ENCODE measurements around the gene PAN3. TPM values are rescaled to one million over a fixed set of nuclear protein-coding genes. Genes with fewer than 3 reads are reported as not detected.

The PAN3 gene
- total and polyA plus RNA-seq, 2 of the 8 experiments (the other 6 are each of a cell fraction or from before 2014, with no cell fraction given), result 12.7 to 39.3 TPM

DNA sequence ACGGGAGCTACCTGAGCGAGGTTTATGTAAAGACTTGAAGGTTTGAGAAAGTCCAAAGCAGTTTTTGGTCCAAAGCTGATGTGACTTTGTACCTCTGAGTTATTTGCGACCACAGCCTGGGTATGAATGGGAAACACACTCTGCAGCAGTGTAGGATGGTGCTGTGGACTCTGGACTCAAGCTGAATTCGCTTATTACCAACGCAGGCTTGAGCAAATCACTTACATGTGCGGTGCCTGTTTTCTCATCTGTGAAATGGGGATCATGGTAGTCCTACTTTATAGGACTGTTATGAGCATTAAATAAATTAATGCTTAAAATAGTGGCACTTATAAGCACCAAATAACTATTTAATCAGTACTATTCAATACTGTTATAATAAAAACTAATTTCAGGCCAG is 176.5 kb downstream of the PAN3 start:
- CTCF ChIA-PET (ENCODE audit: partially characterized antibody), result interaction anchor here (0.6 to 4.1 kb wide), 12 partner anchors 10 to 429 kb away, joined by 3 to 20 read pairs (median 3); no protein-coding TSS in a partner anchor
- no peak for FAIRE-seq

More for the DNA sequence above, 176.5 kb downstream of the PAN3 start:
- H3K79me2 ChIP-seq (ENCODE audit: control insufficient read depth in 1 of 2, insufficient read depth in 2 of 2, low read length in 2 of 2), result no peaks in the 10 kb centered on the region
- H2BK15ac ChIP-seq (ENCODE audit: low read length), result no peak overlapping the region
- H2BK20ac ChIP-seq (ENCODE audit: low read length), result no peak overlapping the region
- H3K56ac ChIP-seq (replicated peaks; ENCODE audit: insufficient read length, low read depth, low read length), result no peak overlapping the region
- POLR2A ChIA-PET (ENCODE audit: partially characterized antibody), result interaction anchor here (0.9 kb wide), 1 partner anchor 13 kb away, joined by 3 read pairs; no protein-coding TSS in a partner anchor
- H2BK5ac ChIP-seq (ENCODE audit: low read depth, low read length), result no peak overlapping the region
- 0 out of 7 replicates have a peak, but pooled peaks cover 0 to 4% (median 0%) of the 10 kb centered on the region in 4 experiments for H3K4me1 ChIP-seq (replicated peaks in 1 of 4; ENCODE audit: control insufficient read depth in 3 of 4, insufficient read depth in 4 of 4, low read length in 3 of 4)
- no peak overlapping the region for H2AK5ac ChIP-seq (ENCODE audit: low read depth, low read length)
- TF ChIP-seq, protein P1, sequence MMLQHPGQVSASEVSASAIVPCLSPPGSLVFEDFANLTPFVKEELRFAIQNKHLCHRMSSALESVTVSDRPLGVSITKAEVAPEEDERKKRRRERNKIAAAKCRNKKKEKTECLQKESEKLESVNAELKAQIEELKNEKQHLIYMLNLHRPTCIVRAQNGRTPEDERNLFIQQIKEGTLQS (IDR thresholded peaks at IDR 0.05; ENCODE audit: insufficient read depth, low read depth, low read length), result no peak
- no peak for TF ChIP-seq SP1 (IDR thresholded peaks at IDR 0.05; ENCODE audit: low read depth, low read length)
- TF ChIP-seq PHF8 (conservative IDR thresholded peaks at IDR 0.05; ENCODE audit: low read depth, low read length), result no peak
- no peak for TF ChIP-seq BCL11A (IDR thresholded peaks at IDR 0.05; ENCODE audit: low read depth in 2 of 2, low read length in 2 of 2)
- no peak overlapping the region for H2AFZ ChIP-seq (ENCODE audit: low read length)
- H3K14ac ChIP-seq (ENCODE audit: insufficient read length), result no peak overlapping the region
- WGBS, 2 experiments (ENCODE audit: extremely low coverage in 1 of 2, insufficient coverage in 1 of 2, insufficient read length in 1 of 2, insufficient replicate concordance in 2 of 2, low coverage in 1 of 2, low lambda C conversion rate in 2 of 2, missing lambda C conversion rate in 1 of 2), result 91% methylated on average over 6 of the region's 6 CpGs; no CpG with 5 or more reads in 1 of the 2 experiments
- no peak overlapping the region for H3K4me3 ChIP-seq (ENCODE audit: extremely low read depth in 1 of 4, insufficient read depth in 2 of 4, low read depth in 3 of 4, low read length in 4 of 4)
- H4K20me1 ChIP-seq (replicated peaks in 1 of 2; ENCODE audit: control insufficient read depth in 1 of 2, insufficient read depth in 2 of 2, low read length in 2 of 2), result peaks cover 0 to 2% of the 10 kb centered on the region in 2 experiments
- DNase-seq (ENCODE audit: low read depth in 1 of 2, low spot score in 2 of 2), result no peak
- H3K23ac ChIP-seq (ENCODE audit: insufficient read length), result no peak overlapping the region
- no peak overlapping the region for H4K8ac ChIP-seq (ENCODE audit: extremely low read depth, insufficient read depth, low read length)
- no peaks in the 10 kb centered on the region for H3K9me3 ChIP-seq (ENCODE audit: insufficient read depth in 2 of 2, low read depth in 1 of 2, low read length in 1 of 2)
- H3K18ac ChIP-seq (ENCODE audit: extremely low read depth, low read length), result no peak overlapping the region
- H4K5ac ChIP-seq (ENCODE audit: insufficient read length, low read depth, low read length), result no peak overlapping the region
- no peak overlapping the region for H2BK120ac ChIP-seq (replicated peaks; ENCODE audit: low read depth, low read length)
- H3K4ac ChIP-seq (replicated peaks; ENCODE audit: insufficient read length, low read depth, low read length), result no peak overlapping the region
- H2BK12ac ChIP-seq (ENCODE audit: low read depth, low read length), result no peak overlapping the region
- H3K79me1 ChIP-seq (ENCODE audit: low read depth, low read length), result no peaks in the 10 kb centered on the region
- no peak overlapping the region for H3K4me2 ChIP-seq (ENCODE audit: insufficient read depth in 1 of 2, low read depth in 2 of 2, low read length in 2 of 2)
- H3K36me3 ChIP-seq (ENCODE audit: control insufficient read depth in 2 of 4, insufficient read depth in 4 of 4, low read length in 3 of 4), result peaks cover 0 to 8% (median 5%) of the 10 kb centered on the region in 4 experiments; a peak in 3 of 8 replicates
- no peak overlapping the region for H3K27ac ChIP-seq (ENCODE audit: low read depth, low read length)
- H3K9ac ChIP-seq (replicated peaks in 1 of 4; ENCODE audit: extremely low read depth in 1 of 4, low read depth in 3 of 4, low read length in 3 of 4), result no peak overlapping the region
- no peaks in the 10 kb centered on the region for H3K27me3 ChIP-seq (replicated peaks in 1 of 4; ENCODE audit: control insufficient read depth in 3 of 4, extremely low read depth in 1 of 4, insufficient read depth in 3 of 4, low read length in 3 of 4)
- no peak overlapping the region for H4K91ac ChIP-seq (replicated peaks; ENCODE audit: insufficient read length, low read length)
- no peaks in the 10 kb centered on the region for H3K23me2 ChIP-seq (ENCODE audit: low read depth, low read length)
